Fibroblast of skin of scalp (primary cell): ENCODE results near the gene USP14.
A peak's percentile ranks its signal among the peaks of the same experiment; 100 is the strongest.

Source experiments
- DNase-seq: peaks from one replicate; pipeline ENCODE4 v3.0.0-alpha.2; 2013

Gene USP14

GRCh38 chr18:228586-228985 is 70.2 kb downstream of the USP14 start:
- DNase-seq = peak; percentile 20

GRCh38 chr18:231563-231962 is 73.2 kb downstream of the USP14 start:
- DNase-seq = no peak

- no peak for DNase-seq
Observed at GRCh38 chr18:240175-240574, 81.8 kb downstream of the USP14 start.

GRCh38 chr18:245282-245847 is 87.0 kb downstream of the USP14 start:
- no peak for DNase-seq

GRCh38 chr18:248053-248452 is 89.7 kb downstream of the USP14 start:
- DNase-seq = no peak

- no peak for DNase-seq
Observed at GRCh38 chr18:250685-251084, 92.3 kb downstream of the USP14 start.

GRCh38 chr18:251572-251971 is 93.2 kb downstream of the USP14 start:
- no peak for DNase-seq

- no peak for DNase-seq
Observed at GRCh38 chr18:253121-253520, 94.8 kb downstream of the USP14 start.

GRCh38 chr18:255171-255570 is 96.8 kb downstream of the USP14 start:
- no peak for DNase-seq

- DNase-seq = no peak
Observed at GRCh38 chr18:260547-260946, 102.2 kb downstream of the USP14 start.

GRCh38 chr18:261398-262073 is 103.2 kb downstream of the USP14 start:
- DNase-seq = no peak
